MCF 10A (cell line): ENCODE data around the gene SLC2A10. TPM values are rescaled to one million over a fixed set of nuclear protein-coding genes. Genes with fewer than 3 reads are reported as not detected.

ENCODE experiments used
- BruUV-seq: library from RNA; stranded (reverse); fragments of 400-500 nt; replicated peaks from 2 replicates; lab custom pipeline; 2021; lab: Mats Ljungman, UMichigan
- CTCF ChIA-PET: fragments of 300-600 bp; sonication (Branson Sonifier 250); formaldehyde crosslinking; extraction: SDS; loops from one replicate; lab custom pipeline; 2021; ENCODE audit warnings: antibody characterized with exemption, inconsistent platforms; lab: Yijun Ruan, JAX
- POLR2A ChIA-PET: fragments of 300-600, 350-650 bp; sonication (Branson Sonifier 250); formaldehyde crosslinking; extraction: SDS; loops from one replicate; lab custom pipeline; 2020; ENCODE audit warnings: antibody characterized with exemption, inconsistent platforms; lab: Yijun Ruan, JAX
- DNase-seq: peaks from one replicate; pipeline ENCODE4 v3.0.0-alpha.2; 2018; ENCODE audit not compliant: unreplicated experiment
- H3K27ac Mint-ChIP-seq: one replicate; pipeline ENCODE4 v1.8.0; 2022; ENCODE audit warnings: mild to moderate bottlenecking, low read depth, mixed read lengths; ENCODE audit not compliant: unreplicated experiment
- H3K27me3 Mint-ChIP-seq: one replicate; pipeline ENCODE4 v1.8.0; 2022; ENCODE audit warnings: mixed read lengths; ENCODE audit not compliant: insufficient read depth, unreplicated experiment
- H3K36me3 Mint-ChIP-seq: one replicate; pipeline ENCODE4 v1.8.0; 2022; ENCODE audit warnings: mild to moderate bottlenecking, moderate library complexity, mixed read lengths; ENCODE audit not compliant: insufficient read depth, unreplicated experiment
- H3K4me1 Mint-ChIP-seq: one replicate; pipeline ENCODE4 v1.8.0; 2022; ENCODE audit warnings: mixed read lengths; ENCODE audit not compliant: insufficient read depth, unreplicated experiment
- H3K4me3 Mint-ChIP-seq: one replicate; pipeline ENCODE4 v1.8.0; 2022; ENCODE audit warnings: mild to moderate bottlenecking, moderate library complexity, mixed read lengths; ENCODE audit not compliant: unreplicated experiment
- H3K9me3 Mint-ChIP-seq: one replicate; pipeline ENCODE4 v1.8.0; 2022; ENCODE audit warnings: mixed read lengths; ENCODE audit not compliant: unreplicated experiment
- intact Hi-C: fragments of 100-400 bp; cut with micrococcal nuclease; formaldehyde crosslinking; loops from 2 replicates; pipeline ENCODE4 v1.14.1; 2022
- total RNA-seq: library from RNA; stranded (reverse); gene quantifications from 2 replicates; pipeline ENCODE4 v1.2.3, GENCODE V29; 2022
- TF ChIP-seq, protein P1 (sequence below): fragments of 200-600 bp; IDR thresholded peaks from one replicate; pipeline ENCODE4 v1.8.0; 2022; ENCODE audit warnings: antibody characterized with exemption, mild to moderate bottlenecking; ENCODE audit not compliant: unreplicated experiment

Gene SLC2A10
- total RNA-seq, 1 experiment from 2014 or later = not detected

- H3K9me3 Mint-ChIP-seq = peaks cover 7% of the 10 kb centered on the region
- H3K36me3 Mint-ChIP-seq = no peaks in the 10 kb centered on the region
- intact Hi-C loops = loop anchor here (1.0 kb wide), 1 partner anchor 179 kb away; no protein-coding TSS in a partner anchor
- BruUV-seq = no TSS peak
- TF ChIP-seq, protein P1, sequence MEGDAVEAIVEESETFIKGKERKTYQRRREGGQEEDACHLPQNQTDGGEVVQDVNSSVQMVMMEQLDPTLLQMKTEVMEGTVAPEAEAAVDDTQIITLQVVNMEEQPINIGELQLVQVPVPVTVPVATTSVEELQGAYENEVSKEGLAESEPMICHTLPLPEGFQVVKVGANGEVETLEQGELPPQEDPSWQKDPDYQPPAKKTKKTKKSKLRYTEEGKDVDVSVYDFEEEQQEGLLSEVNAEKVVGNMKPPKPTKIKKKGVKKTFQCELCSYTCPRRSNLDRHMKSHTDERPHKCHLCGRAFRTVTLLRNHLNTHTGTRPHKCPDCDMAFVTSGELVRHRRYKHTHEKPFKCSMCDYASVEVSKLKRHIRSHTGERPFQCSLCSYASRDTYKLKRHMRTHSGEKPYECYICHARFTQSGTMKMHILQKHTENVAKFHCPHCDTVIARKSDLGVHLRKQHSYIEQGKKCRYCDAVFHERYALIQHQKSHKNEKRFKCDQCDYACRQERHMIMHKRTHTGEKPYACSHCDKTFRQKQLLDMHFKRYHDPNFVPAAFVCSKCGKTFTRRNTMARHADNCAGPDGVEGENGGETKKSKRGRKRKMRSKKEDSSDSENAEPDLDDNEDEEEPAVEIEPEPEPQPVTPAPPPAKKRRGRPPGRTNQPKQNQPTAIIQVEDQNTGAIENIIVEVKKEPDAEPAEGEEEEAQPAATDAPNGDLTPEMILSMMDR = peak; percentile 72
- POLR2A ChIA-PET = interaction anchor here (1.4 kb wide), 1 partner anchor 10 kb away, joined by 4 read pairs; no protein-coding TSS in a partner anchor
- peak; percentile 54 for DNase-seq
- no peaks in the 10 kb centered on the region for H3K27me3 Mint-ChIP-seq
- H3K4me3 Mint-ChIP-seq = no peak overlapping the region
- peaks cover 8% of the 10 kb centered on the region for H3K4me1 Mint-ChIP-seq
- H3K27ac Mint-ChIP-seq = no peak overlapping the region
- CTCF ChIA-PET = interaction anchor here (0.6 to 1.6 kb wide), 2 partner anchors 52 to 135 kb away, joined by 3 read pairs; no protein-coding TSS in a partner anchor
Measured at GRCh38 chr20:46699651-46700359, 9.6 kb upstream of the SLC2A10 start.

- no peak for DNase-seq
- Mint-ChIP-seq H3K4me1 (peaks cover 8% of the 10 kb centered on the region), H3K27ac (no peak overlapping the region), H3K36me3 (no peaks in the 10 kb centered on the region), H3K4me3 (no peak overlapping the region), H3K9me3 (peaks cover 7% of the 10 kb centered on the region), H3K27me3 (no peaks in the 10 kb centered on the region)
- ChIA-PET CTCF (interaction anchor here (0.7 to 1.6 kb wide), 4 partner anchors 15 to 687 kb away, joined by 3 to 4 read pairs (median 3); no protein-coding TSS in a partner anchor), POLR2A (no interaction called here)
- intact Hi-C loops = no loop called here
- BruUV-seq = no TSS peak
- TF ChIP-seq, protein P1 = no peak
Measured at GRCh38 chr20:46700481-46700880, 9.0 kb upstream of the SLC2A10 start.

DNA sequence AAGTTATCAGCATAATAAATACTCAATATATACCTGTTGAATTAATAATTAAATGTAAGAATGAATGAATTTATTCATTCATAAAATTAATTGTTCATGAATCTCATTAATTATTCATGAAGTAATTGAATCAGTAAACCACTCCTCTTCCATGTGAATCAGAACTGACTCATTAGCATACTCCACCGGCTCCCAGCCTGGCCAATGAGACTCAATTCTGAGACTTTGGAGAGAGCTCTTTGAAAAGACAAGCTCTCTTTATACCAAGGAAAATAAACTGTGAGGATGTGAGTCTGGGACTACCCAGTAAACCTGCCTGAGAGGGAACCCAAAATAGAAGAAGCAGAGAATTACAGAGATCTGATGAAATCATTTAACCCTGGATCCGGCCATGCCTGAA is 8.4 kb upstream of the SLC2A10 start:
- Mint-ChIP-seq H3K36me3 (no peaks in the 10 kb centered on the region), H3K27ac (no peak overlapping the region), H3K9me3 (peaks cover 7% of the 10 kb centered on the region), H3K27me3 (no peaks in the 10 kb centered on the region), H3K4me3 (no peak overlapping the region), H3K4me1 (peaks cover 3% of the 10 kb centered on the region)
- intact Hi-C loops = no loop called here
- TF ChIP-seq, protein P1 = no peak
- ChIA-PET POLR2A (no interaction called here), CTCF (interaction anchor here (0.7 to 1.2 kb wide), 3 partner anchors 14 to 688 kb away, joined by 3 to 4 read pairs (median 3); no protein-coding TSS in a partner anchor)
- no TSS peak for BruUV-seq
- DNase-seq = no peak

- TF ChIP-seq, protein P1 = no peak
- intact Hi-C loops = no loop called here
- Mint-ChIP-seq H3K27ac (no peak overlapping the region), H3K9me3 (peaks cover 7% of the 10 kb centered on the region), H3K27me3 (no peaks in the 10 kb centered on the region), H3K36me3 (no peaks in the 10 kb centered on the region), H3K4me3 (no peak overlapping the region), H3K4me1 (no peaks in the 10 kb centered on the region)
- no TSS peak for BruUV-seq
- ChIA-PET CTCF (interaction anchor here (0.6 to 1.2 kb wide), 3 partner anchors 14 to 496 kb away, joined by 3 to 4 read pairs (median 4); no protein-coding TSS in a partner anchor), POLR2A (interaction anchor here (0.7 to 2.8 kb wide), 2 partner anchors 12 to 299 kb away, joined by 3 to 23 read pairs; partner anchors contain the start of gene TP53RK)
- no peak for DNase-seq
Measured at GRCh38 chr20:46701556-46701955, 7.9 kb upstream of the SLC2A10 start.
